Sigmoid colon (tissue), 7 donors: Measurements from ENCODE around the gene ANKS1A. TPM values are rescaled to one million over a fixed set of nuclear protein-coding genes. Genes with fewer than 3 reads are reported as not detected.

Experiments
- DNase-seq: peaks from one replicate; pipeline ENCODE4 v3.0.0-alpha.2; 2019
- H3K27ac ChIP-seq, 4 donors: fragments of 200-600 bp; sonication (generic); one replicate each; pipeline ENCODE4 v1.5.1; 2016 to 2019; ENCODE audit warnings: mild to moderate bottlenecking in 1 of 4
- H3K27me3 ChIP-seq, 3 donors: fragments of 200-600 bp; sonication (generic); one replicate each; pipeline ENCODE4 v1.5.1; 2019; ENCODE audit warnings: mild to moderate bottlenecking in 1 of 3
- H3K36me3 ChIP-seq, 4 donors: fragments of 200-600 bp; sonication (generic); one replicate each; pipeline ENCODE4 v1.5.1; 2016 to 2019
- H3K4me1 ChIP-seq, 4 donors: fragments of 200-600 bp; sonication (generic); one replicate each; pipeline ENCODE4 v1.5.1; 2017 to 2019
- H3K4me3 ChIP-seq, 4 donors: fragments of 200-600 bp; sonication (generic); one replicate each; pipeline ENCODE4 v1.5.1; 2017 to 2019; ENCODE audit warnings: mild to moderate bottlenecking in 2 of 4, moderate library complexity in 1 of 4
- H3K9me3 ChIP-seq, 4 donors: fragments of 200-600 bp in 3 of 4; sonication (generic) in 3 of 4; one replicate each; pipeline versions ENCODE4 v1.5.1 to v1.6.1; 2013 to 2019
- CTCF ChIP-seq, 4 experiments: fragments of 450-650 bp in 3 of 4; fragments of 200-600 bp in 1 of 4; IDR thresholded peaks; one replicate each; pipeline ENCODE4 v1.5.1; 2016 to 2019; ENCODE audit warnings: antibody characterized with exemption in 4 of 4, mild to moderate bottlenecking in 3 of 4, moderate library complexity in 2 of 4
- EP300 ChIP-seq, 4 donors: sonication (generic); formaldehyde crosslinking; IDR thresholded peaks; one replicate each; pipeline ENCODE4 v1.6.1; 2017; ENCODE audit warnings: antibody characterized with exemption in 4 of 4
- POLR2A ChIP-seq, 2 donors: fragments of 450-650 bp; IDR thresholded peaks; one replicate each; pipeline ENCODE4 v1.6.1; 2016; ENCODE audit warnings: antibody characterized with exemption in 2 of 2, mild to moderate bottlenecking in 2 of 2, moderate library complexity in 2 of 2
- POLR2AphosphoS5 ChIP-seq, 4 donors: sonication (generic); formaldehyde crosslinking; IDR thresholded peaks; one replicate each; pipeline ENCODE4 v1.6.1; 2017; ENCODE audit warnings: antibody characterized with exemption in 4 of 4
- WGBS, 2 donors: extraction: QIAGEN DNeasy Blood & Tissue Kit; methylation state at CpG; one replicate each; pipeline ENCODE4 v1.1.7; 2013; 5-methylcytosine and 5-hydroxymethylcytosine counted together
- intact Hi-C: fragments of 100-400 bp; cut with DNase I; formaldehyde crosslinking; loops from one replicate; pipeline ENCODE4 v1.15.1; 2023
- polyA plus RNA-seq, 3 donors: library from polyadenylated mRNA; stranded (reverse); fragments of 200-250 nt; gene quantifications; one replicate each; pipeline ENCODE4 v1.2.3, GENCODE V29; 2013
- total RNA-seq, 4 donors: library from RNA; depleted of rRNA; stranded (reverse); fragments of >200 nt; gene quantifications; one replicate each; pipeline ENCODE4 v1.1.0, GENCODE V29; 2016
- donor health status: healthy with polysubstance abuse.
- donor health status: Bipolar disorder and iron deficiency.
- donor health status: healthy.

ANKS1A gene
- total and polyA plus RNA-seq, 7 donors = 9.0 to 60.1 (median 37.8) TPM

- no peaks in the 10 kb centered on the region for H3K9me3 ChIP-seq
- H3K27ac ChIP-seq = peak overlapping the region; percentile 91 to 99 (median 94)
- peak overlapping the region; percentile 46 to 72 (median 59) for H3K4me3 ChIP-seq
- DNase-seq = peak; percentile 89
- intact Hi-C loops = loop anchor here (2.0 to 5.0 kb wide), 2 partner anchors 29 to 75 kb away; no protein-coding TSS in a partner anchor
- H3K27me3 ChIP-seq = no peaks in the 10 kb centered on the region
- H3K36me3 ChIP-seq = no peaks in the 10 kb centered on the region
- peaks cover 0 to 60% (median 47%) of the 10 kb centered on the region in 4 donors for H3K4me1 ChIP-seq
- TF ChIP-seq POLR2A (IDR thresholded peaks at IDR 0.05) (no peak), CTCF (IDR thresholded peaks at IDR 0.05) (peak in 2 of 4 experiments; percentile 21 to 22), POLR2AphosphoS5 (IDR thresholded peaks at IDR 0.05) (peak; percentile 64 to 83 (median 73))
- WGBS, 2 donors = 81 to 86% methylated on average over 28 of the region's 28 CpGs
Observed at GRCh38 chr6:35017411-35018181, 128.5 kb downstream of the ANKS1A start.

GRCh38 chr6:35018182-35018519 lies 129.1 kb downstream of the ANKS1A start:
- Histone ChIP-seq H3K36me3 (no peaks in the 10 kb centered on the region), H3K9me3 (no peaks in the 10 kb centered on the region), H3K27ac (peak overlapping the region; percentile 91 to 99 (median 94)), H3K4me1 (peaks cover 0 to 65% (median 53%) of the 10 kb centered on the region in 4 donors), H3K27me3 (no peaks in the 10 kb centered on the region), H3K4me3 (peak overlapping the region; percentile 46 to 72 (median 59))
- 85 to 92% methylated on average over 3 of the region's 3 CpGs for WGBS, 2 donors
- TF ChIP-seq POLR2A (IDR thresholded peaks at IDR 0.05) (no peak), POLR2AphosphoS5 (IDR thresholded peaks at IDR 0.05) (peak in 1 of 4 donors; percentile 4)
- intact Hi-C loops = loop anchor here (5.0 kb wide), 1 partner anchor 74 kb away; no protein-coding TSS in a partner anchor
- no peak for DNase-seq

GRCh38 chr6:35018746-35019145 lies 129.7 kb downstream of the ANKS1A start:
- WGBS, 2 donors = 70 to 74% methylated on average over 2 of the region's 2 CpGs
- H3K36me3 ChIP-seq = no peaks in the 10 kb centered on the region
- peak overlapping the region; percentile 46 to 72 (median 59) for H3K4me3 ChIP-seq
- TF ChIP-seq POLR2A (IDR thresholded peaks at IDR 0.05) = no peak
- no peak for TF ChIP-seq POLR2AphosphoS5 (IDR thresholded peaks at IDR 0.05)
- no peak for TF ChIP-seq CTCF (IDR thresholded peaks at IDR 0.05)
- TF ChIP-seq EP300 (IDR thresholded peaks at IDR 0.05) = no peak
- peak overlapping the region; percentile 91 to 99 (median 94) for H3K27ac ChIP-seq
- DNase-seq = no peak
- H3K4me1 ChIP-seq = peaks cover 0 to 71% (median 59%) of the 10 kb centered on the region in 4 donors
- H3K9me3 ChIP-seq = no peaks in the 10 kb centered on the region
- intact Hi-C loops = loop anchor here (5.0 kb wide), 1 partner anchor 74 kb away; no protein-coding TSS in a partner anchor
- H3K27me3 ChIP-seq = no peaks in the 10 kb centered on the region

GRCh38 chr6:35019171-35019570 lies 130.1 kb downstream of the ANKS1A start:
- 89 to 94% methylated on average over 1 of the region's 1 CpG for WGBS, 2 donors
- no peaks in the 10 kb centered on the region for H3K27me3 ChIP-seq
- no peaks in the 10 kb centered on the region for H3K9me3 ChIP-seq
- H3K4me1 ChIP-seq = peaks cover 0 to 75% (median 63%) of the 10 kb centered on the region in 4 donors
- intact Hi-C loops = loop anchor here (5.0 kb wide), 1 partner anchor 73 kb away; no protein-coding TSS in a partner anchor
- peak overlapping the region; percentile 91 to 99 (median 94) for H3K27ac ChIP-seq
- DNase-seq = no peak
- TF ChIP-seq CTCF (IDR thresholded peaks at IDR 0.05) = no peak
- no peak for TF ChIP-seq EP300 (IDR thresholded peaks at IDR 0.05)
- TF ChIP-seq POLR2A (IDR thresholded peaks at IDR 0.05) = no peak
- TF ChIP-seq POLR2AphosphoS5 (IDR thresholded peaks at IDR 0.05) = no peak
- peak overlapping the region; percentile 46 to 72 (median 59) for H3K4me3 ChIP-seq
- H3K36me3 ChIP-seq = no peaks in the 10 kb centered on the region

- intact Hi-C loops = loop anchor here (5.0 kb wide), 1 partner anchor 72 kb away; no protein-coding TSS in a partner anchor
- H3K4me1 ChIP-seq = peaks cover 0 to 78% (median 65%) of the 10 kb centered on the region in 4 donors
- 90 to 92% methylated on average over 4 of the region's 4 CpGs for WGBS, 2 donors
Observed at GRCh38 chr6:35019831-35020230, 130.8 kb downstream of the ANKS1A start.

More at GRCh38 chr6:35019831-35020230, 130.8 kb downstream of the ANKS1A start:
- TF ChIP-seq POLR2AphosphoS5 (IDR thresholded peaks at IDR 0.05) = no peak
- Histone ChIP-seq H3K9me3 (no peaks in the 10 kb centered on the region), H3K36me3 (no peaks in the 10 kb centered on the region), H3K27me3 (no peaks in the 10 kb centered on the region), H3K27ac (peak overlapping the region; percentile 91 to 99 (median 94)), H3K4me3 (peak overlapping the region; percentile 46 to 72 (median 59))
- DNase-seq = no peak
